CD4-positive, alpha-beta T cell treated with Interleukin-6 for 4 hours (primary cell): Measurements from ENCODE around the gene PARP2.
A peak's percentile ranks its signal among the peaks of the same experiment; 100 is the strongest.
"Not testable (repeated sequence)": the region's sequence is repeated elsewhere in the genome, so short reads cannot be mapped to it uniquely, and the experiment has no call there.

ENCODE experiments used
- DNase-seq: peaks from one replicate; pipeline ENCODE4 v3.0.0-alpha.2; 2020; ENCODE audit warnings: mixed read lengths

Gene PARP2, protein sequence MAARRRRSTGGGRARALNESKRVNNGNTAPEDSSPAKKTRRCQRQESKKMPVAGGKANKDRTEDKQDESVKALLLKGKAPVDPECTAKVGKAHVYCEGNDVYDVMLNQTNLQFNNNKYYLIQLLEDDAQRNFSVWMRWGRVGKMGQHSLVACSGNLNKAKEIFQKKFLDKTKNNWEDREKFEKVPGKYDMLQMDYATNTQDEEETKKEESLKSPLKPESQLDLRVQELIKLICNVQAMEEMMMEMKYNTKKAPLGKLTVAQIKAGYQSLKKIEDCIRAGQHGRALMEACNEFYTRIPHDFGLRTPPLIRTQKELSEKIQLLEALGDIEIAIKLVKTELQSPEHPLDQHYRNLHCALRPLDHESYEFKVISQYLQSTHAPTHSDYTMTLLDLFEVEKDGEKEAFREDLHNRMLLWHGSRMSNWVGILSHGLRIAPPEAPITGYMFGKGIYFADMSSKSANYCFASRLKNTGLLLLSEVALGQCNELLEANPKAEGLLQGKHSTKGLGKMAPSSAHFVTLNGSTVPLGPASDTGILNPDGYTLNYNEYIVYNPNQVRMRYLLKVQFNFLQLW

GRCh38 chr14:20343092-20343861, at the start of gene PARP2:
Gene PARP2 (plus strand): TSS chr14:20343635. CDS start chr14:20343642, 7 bp downstream.
- peak; percentile 88 for DNase-seq

GRCh38 chr14:20294636-20295035, 48.8 kb upstream of the PARP2 start:
- no peak for DNase-seq

DNA sequence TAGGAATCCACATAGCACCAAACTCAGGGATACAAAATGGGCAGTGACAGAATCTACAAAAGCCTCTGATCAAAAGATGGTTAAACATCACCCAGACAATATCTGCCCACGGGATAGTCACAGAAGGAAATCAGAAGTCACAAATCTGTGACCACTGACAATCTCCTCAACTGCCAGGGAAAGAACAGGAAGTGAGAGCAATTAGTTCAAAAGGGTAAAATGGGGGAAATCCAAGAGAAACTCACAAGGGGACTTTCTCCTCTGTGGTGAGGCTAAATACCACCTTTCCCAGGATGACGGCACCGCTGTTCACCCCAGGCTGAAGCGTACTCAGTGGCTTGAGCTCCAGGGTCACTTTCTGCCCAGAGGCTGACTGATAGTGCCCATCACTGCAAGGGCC, 48.4 kb upstream of the PARP2 start:
- DNase-seq = no peak

DNA sequence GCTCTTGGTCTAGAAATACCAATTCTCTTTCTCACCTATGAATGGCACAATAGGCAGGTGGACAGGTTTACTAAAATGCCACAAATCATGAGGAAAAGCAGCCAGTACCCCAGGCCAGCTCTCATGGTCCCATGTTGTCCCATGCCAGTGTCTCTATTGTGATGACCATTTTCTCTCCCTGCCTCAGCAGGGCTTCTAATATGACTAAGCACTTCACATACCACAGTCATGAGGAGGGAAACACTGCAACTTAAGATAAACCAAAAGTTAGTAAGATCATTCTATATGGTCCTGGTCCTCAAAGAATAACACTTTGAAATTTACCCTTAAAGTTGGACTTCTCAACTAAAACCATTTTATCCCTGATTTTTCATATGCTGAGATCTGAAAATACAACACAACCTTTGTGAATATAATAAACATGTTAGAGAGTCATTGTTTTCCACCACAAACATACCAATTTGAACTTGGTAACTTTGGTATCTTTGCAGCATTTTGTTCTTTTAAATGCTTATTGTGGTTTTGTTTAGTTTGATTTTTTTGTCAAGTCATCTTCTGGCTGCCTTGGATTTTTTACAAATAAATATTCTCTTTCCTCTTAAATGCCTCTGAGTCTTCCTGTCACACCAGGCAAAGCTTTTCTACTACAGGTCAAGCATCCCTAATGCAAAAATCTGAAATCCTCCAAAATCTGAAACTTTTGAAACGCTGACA, 41.2 kb upstream of the PARP2 start:
- DNase-seq = no peak

DNA sequence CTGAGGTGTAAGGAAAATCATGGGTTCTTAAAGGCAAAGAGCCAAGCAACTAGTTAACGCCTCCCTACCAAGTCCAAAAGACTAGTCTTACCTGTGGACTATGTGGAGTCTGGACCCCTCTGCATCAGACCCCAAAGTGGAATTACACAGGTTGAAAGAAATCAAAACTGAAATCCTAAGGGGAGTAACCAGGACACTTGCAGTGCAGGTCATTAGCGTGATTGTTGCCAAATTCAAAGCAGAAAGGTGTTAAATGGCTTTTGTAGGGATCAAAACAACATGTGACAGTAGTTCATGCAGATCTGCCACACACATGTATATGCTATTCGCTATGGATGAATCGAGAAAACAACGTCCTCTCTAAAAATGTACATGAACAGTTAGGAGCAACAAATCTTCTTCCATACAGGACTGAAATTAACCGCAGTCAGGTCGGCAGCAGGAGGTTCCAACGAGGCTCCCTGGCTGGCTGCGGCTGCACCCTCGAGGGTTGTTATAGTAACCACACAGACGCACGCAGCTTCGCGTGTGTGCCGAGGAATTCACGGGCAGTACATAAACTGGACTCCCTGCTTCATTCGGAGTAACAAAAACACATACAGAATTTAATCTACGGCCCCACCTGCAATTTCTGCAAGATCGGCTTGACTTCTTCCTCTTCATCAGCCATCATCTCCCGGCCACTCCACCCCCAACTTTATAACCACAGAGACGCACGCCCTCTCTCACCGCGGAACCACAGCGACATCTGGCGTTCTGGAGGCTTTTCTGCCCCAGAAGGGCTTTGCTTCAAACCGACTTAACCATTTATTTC, 38.0 kb upstream of the PARP2 start, which contains the start of gene TTC5:
TTC5 (minus strand) TSS at position 687 of the 814 bp plus-strand sequence; CDS start at position 673, 14 bp downstream.
- DNase-seq = peak; percentile 90

GRCh38 chr14:20306079-20306423, 37.4 kb upstream of the PARP2 start:
- no peak for DNase-seq

DNA sequence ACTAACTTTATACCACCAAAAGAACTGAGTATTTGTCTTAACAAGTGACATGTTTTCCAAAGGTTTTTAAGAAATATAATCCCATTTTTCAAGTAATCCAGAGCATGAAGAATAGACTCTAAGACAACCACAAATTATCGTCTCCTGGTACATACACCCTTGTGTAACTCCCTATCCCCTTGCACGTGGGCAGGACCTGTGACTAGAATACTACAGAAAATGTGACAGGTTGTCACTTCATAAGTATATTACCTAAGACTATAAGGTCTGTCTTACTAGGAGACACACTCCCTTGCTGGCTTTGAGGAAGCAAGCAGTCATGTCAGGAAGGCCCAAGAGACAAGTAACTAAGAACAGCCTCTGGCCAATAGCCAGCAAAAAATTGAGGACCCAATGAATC, 29.4 kb upstream of the PARP2 start:
- no peak for DNase-seq

- DNase-seq = no peak
Measured at GRCh38 chr14:20317720-20318119, 25.7 kb upstream of the PARP2 start.

DNA sequence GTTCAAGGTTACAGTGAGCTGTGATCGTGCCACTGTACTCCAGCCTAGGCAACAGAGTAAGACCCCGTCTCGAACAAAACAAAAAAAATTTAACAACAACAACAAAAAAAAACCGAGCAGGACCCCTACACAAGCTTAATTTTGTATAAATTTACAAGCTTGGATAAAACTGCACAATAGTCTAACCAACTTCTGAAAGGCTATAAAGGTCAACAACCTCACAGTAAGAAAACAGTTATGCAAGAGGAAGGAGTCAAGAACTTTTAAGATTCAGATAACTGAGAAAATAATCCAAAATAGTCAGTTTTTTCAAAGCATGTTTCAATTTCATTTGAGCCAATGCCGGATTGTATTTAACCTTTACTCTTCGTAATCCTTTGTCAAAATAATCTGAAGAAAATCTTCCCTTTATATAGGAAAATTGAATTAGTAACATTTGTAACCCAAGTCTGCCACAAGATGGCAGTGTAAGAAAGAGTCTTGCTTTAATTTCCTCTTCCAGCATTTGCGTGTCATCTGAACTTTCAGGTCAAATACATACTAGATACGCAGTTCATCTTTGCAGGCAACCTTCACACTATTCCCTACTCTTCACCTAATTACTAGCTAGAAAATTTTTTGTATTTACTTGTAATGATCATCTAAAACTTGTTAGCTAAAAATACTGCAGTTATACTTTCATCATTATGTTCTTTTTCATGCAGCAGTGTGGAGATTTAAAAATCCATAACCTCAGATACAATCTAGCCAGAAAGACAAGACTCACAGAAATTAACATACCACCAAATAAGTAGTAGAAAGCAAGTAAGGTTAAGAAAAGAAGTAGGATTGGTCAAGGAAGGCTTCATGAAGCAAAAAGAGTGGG, 16.2 kb upstream of the PARP2 start:
- peak; percentile 47 for DNase-seq

DNA sequence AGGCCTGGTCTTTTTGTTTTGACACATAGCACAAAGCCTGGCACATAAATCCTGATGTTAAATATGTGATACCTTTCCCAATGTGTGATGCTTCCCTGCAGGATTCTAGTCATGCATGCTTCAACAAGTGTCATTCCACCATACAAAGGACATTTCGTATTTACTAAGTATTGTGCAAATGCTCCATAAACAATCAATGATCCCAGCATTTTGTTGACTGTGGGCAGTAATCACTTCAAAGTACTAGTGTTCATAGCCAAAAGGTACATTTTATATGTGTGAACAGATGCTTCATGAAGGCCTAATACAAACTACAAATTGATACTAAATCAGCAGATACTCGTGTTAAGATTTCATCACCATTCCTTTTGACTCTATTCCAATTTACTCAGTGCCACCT, 14.7 kb upstream of the PARP2 start:
- no peak for DNase-seq

GRCh38 chr14:20329355-20329754, 14.1 kb upstream of the PARP2 start:
- no peak for DNase-seq

DNA sequence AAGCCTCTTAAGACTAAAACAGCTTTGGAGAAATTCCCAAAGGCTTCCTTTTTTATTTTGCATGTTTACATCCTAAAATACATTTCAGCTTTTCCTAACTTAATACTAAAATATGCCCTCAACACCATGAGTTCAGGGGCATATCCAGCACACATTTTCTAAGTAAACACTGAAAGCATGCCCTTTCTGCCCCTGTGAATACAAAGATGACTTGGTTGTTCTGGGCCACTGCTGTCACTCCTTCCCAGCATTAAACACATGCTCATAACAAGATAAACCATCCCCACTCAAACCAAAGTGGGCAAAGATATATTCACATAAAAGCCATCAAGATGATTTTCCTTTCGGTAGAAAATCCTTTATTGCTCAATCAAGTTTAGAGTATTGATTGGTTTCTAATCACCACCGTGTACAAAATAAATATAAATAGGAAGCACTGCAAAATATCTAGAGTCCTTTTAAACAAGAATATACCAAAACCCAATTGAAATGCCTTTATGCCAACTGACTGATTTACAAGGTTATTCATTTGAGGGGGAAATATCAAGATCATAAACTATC, 12.3 kb upstream of the PARP2 start:
- DNase-seq = no peak

DNA sequence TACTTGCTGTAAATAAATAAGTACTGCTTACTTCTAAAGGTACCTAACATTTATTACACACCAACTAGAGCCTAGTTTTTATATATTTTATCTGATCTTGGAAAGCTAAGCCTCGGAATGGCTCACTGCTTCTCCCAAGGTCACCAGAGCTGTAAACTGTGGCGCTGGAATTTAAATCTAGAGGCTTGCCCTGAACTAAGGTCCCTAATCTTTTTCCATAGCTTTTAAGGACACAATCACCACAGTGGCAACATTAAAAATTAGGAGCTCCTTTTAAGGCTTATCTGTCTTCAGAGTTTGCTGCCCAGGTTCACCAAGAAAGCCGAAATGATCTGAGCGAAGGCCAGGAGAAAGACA, 11.0 kb upstream of the PARP2 start:
- no peak for DNase-seq

- DNase-seq = peak; percentile 54
Measured at GRCh38 chr14:20332788-20333493, 10.5 kb upstream of the PARP2 start, which contains the start of gene CCNB1IP1. Gene CCNB1IP1 (minus strand): TSS chr14:20333279. CDS start chr14:20316523, 16,756 bp downstream.

- no peak for DNase-seq
Measured at GRCh38 chr14:20333494-20333841, 10.0 kb upstream of the PARP2 start.

DNA sequence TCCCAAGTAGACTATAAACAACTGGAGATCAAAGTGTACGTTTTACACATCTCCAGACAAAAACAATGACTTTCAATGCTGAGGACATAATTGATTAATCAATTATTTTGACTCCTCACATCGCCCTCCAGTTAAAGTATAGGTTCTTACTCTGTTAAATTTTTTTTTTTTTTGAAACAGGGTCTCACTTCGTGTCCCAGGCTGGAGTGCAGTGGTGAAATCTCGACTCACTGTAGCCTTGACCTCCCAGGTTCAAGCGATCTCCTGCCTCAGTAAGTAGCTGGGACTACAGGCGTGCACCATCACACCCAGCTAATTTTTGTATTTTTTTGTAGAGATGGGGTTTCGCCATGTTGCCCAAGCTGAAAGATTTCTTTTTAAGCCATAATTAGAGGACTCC, 9.4 kb upstream of the PARP2 start:
- no peak for DNase-seq

GRCh38 chr14:20341032-20341431, 2.4 kb upstream of the PARP2 start:
- not testable (repeated sequence) for DNase-seq

- no peak for DNase-seq
Measured at GRCh38 chr14:20341646-20342045, 1.8 kb upstream of the PARP2 start.

DNA sequence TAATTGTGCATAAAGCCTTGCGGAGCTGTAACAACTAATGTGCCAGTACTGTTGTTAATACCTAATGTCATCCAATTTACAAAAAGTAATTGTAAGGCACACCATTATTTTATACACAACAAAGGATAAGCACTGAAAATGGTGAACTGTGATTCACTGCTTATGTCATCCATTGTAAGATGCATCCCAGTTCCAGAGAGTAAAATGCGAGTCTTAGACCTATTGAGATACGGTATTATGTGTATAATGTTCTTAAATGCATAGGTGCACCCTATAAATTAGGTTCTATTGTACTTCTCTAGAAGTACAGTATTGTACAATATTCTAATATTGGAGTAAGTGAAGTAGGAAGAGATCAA, 406 bp downstream of the PARP2 start:
- no peak for DNase-seq

DNA sequence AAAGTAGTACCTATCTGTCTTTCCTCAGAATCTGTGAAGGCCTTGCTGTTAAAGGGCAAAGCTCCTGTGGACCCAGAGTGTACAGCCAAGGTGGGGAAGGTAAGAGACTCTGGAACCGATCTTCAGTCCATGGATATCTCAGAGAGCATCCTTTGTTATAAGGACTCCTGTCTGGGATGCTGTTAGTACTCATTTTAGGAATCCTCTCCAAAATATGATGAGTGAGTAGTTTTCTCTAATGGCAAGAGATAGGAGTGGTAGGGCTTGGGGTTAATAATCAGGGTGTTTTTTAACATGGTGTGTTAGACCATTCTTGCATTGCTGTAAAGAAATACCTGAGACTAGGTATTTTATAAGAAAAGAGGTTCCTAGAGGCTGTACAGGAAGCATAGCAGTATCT, 1.9 kb downstream of the PARP2 start:
- DNase-seq = no peak
